ENCODE results near the gene DPH7.

The DPH7 gene

GRCh38 chr9:137589441-137590122 is 10.9 kb upstream of the DPH7 start:
- Histone ChIP-seq H3K4me1 (ENCODE audit: insufficient read depth, low read length) (peaks cover 29% of the 10 kb centered on the region), H3K79me2 (ENCODE audit: insufficient read depth, low read length) (peaks cover 24% of the 10 kb centered on the region), H4K20me1 (ENCODE audit: insufficient read depth, low read length) (peaks cover 47% of the 10 kb centered on the region), H3K9ac (ENCODE audit: low read depth, low read length) (peak overlapping the region; percentile 86), H3K27ac (ENCODE audit: low read length) (peak overlapping the region; percentile 50), H3K27me3 (ENCODE audit: insufficient read depth, low read length, poor library complexity) (no peaks in the 10 kb centered on the region), H3K4me3 (ENCODE audit: low read depth in 1 of 2, low read length in 2 of 2) (peak overlapping the region; percentile 68 to 83), H3K4me2 (ENCODE audit: insufficient read depth, low read length) (peak overlapping the region; percentile 86), H2AFZ (ENCODE audit: low read depth, low read length) (no peak overlapping the region), H3K36me3 (ENCODE audit: insufficient read depth, low read length) (peaks cover 43% of the 10 kb centered on the region), H3K9me3 (ENCODE audit: insufficient read depth, low read length, severe bottlenecking) (no peaks in the 10 kb centered on the region)
- peak; percentile 38 for DNase-seq
- TF ChIP-seq EZH2 (IDR thresholded peaks at IDR 0.05; ENCODE audit: borderline replicate concordance, low read depth, low read length, severe bottlenecking) (no peak), CTCF (IDR thresholded peaks at IDR 0.05; ENCODE audit: borderline replicate concordance, extremely low read depth, low read length, poor library complexity, severe bottlenecking) (no peak)
- ATAC-seq (ENCODE audit: insufficient read depth, low read depth) = peak; percentile 25

GRCh38 chr9:137588891-137589290 is 10.2 kb upstream of the DPH7 start:
- no peak for ATAC-seq (ENCODE audit: insufficient read depth, low read depth)

GRCh38 chr9:137588311-137588710 is 9.6 kb upstream of the DPH7 start:
- no peak overlapping the region for H2AFZ ChIP-seq (ENCODE audit: low read depth, low read length)
- peaks cover 29% of the 10 kb centered on the region for H3K4me1 ChIP-seq (ENCODE audit: insufficient read depth, low read length)
- peak overlapping the region; percentile 86 for H3K9ac ChIP-seq (ENCODE audit: low read depth, low read length)
- no peaks in the 10 kb centered on the region for H3K9me3 ChIP-seq (ENCODE audit: insufficient read depth, low read length, severe bottlenecking)
- TF ChIP-seq CTCF (IDR thresholded peaks at IDR 0.05; ENCODE audit: borderline replicate concordance, extremely low read depth, low read length, poor library complexity, severe bottlenecking) (no peak), EZH2 (IDR thresholded peaks at IDR 0.05; ENCODE audit: borderline replicate concordance, low read depth, low read length, severe bottlenecking) (no peak)
- H3K4me3 ChIP-seq (ENCODE audit: low read depth in 1 of 2, low read length in 2 of 2) = no peak overlapping the region
- peaks cover 60% of the 10 kb centered on the region for H4K20me1 ChIP-seq (ENCODE audit: insufficient read depth, low read length)
- no peaks in the 10 kb centered on the region for H3K27me3 ChIP-seq (ENCODE audit: insufficient read depth, low read length, poor library complexity)
- peak overlapping the region; percentile 86 for H3K4me2 ChIP-seq (ENCODE audit: insufficient read depth, low read length)
- no peak for ATAC-seq (ENCODE audit: insufficient read depth, low read depth)
- DNase-seq = no peak
- H3K27ac ChIP-seq (ENCODE audit: low read length) = no peak overlapping the region
- H3K36me3 ChIP-seq (ENCODE audit: insufficient read depth, low read length) = peaks cover 55% of the 10 kb centered on the region
- H3K79me2 ChIP-seq (ENCODE audit: insufficient read depth, low read length) = peaks cover 29% of the 10 kb centered on the region

More at GRCh38 chr9:137588891-137589290, 10.2 kb upstream of the DPH7 start:
- Histone ChIP-seq H3K79me2 (ENCODE audit: insufficient read depth, low read length) (peaks cover 29% of the 10 kb centered on the region), H3K4me2 (ENCODE audit: insufficient read depth, low read length) (peak overlapping the region; percentile 86), H4K20me1 (ENCODE audit: insufficient read depth, low read length) (peaks cover 54% of the 10 kb centered on the region), H3K9me3 (ENCODE audit: insufficient read depth, low read length, severe bottlenecking) (no peaks in the 10 kb centered on the region), H3K27ac (ENCODE audit: low read length) (peak overlapping the region; percentile 50; the same call in 1 of the 2 replicates), H3K27me3 (ENCODE audit: insufficient read depth, low read length, poor library complexity) (no peaks in the 10 kb centered on the region), H3K4me3 (ENCODE audit: low read depth in 1 of 2, low read length in 2 of 2) (peak overlapping the region; percentile 68 to 83; a peak in 3 of 4 replicates), H3K36me3 (ENCODE audit: insufficient read depth, low read length) (peaks cover 49% of the 10 kb centered on the region), H2AFZ (ENCODE audit: low read depth, low read length) (no peak overlapping the region), H3K4me1 (ENCODE audit: insufficient read depth, low read length) (peaks cover 29% of the 10 kb centered on the region), H3K9ac (ENCODE audit: low read depth, low read length) (peak overlapping the region; percentile 86)
- TF ChIP-seq EZH2 (IDR thresholded peaks at IDR 0.05; ENCODE audit: borderline replicate concordance, low read depth, low read length, severe bottlenecking) (no peak), CTCF (IDR thresholded peaks at IDR 0.05; ENCODE audit: borderline replicate concordance, extremely low read depth, low read length, poor library complexity, severe bottlenecking) (no peak)
- DNase-seq = no peak

All from DND-41 (cell line).